Stimulated activated naive CD8-positive, alpha-beta T cell treated with anti-CD3 and anti-CD28 coated beads, Interleukin-15, Interleukin-2, amounts not matched to agents 100 U/mL and 50 U/mL, for 24 hours (primary cell): ENCODE results near the gene CES3.
"Not testable (repeated sequence)": the region's sequence is repeated elsewhere in the genome, so short reads cannot be mapped to it uniquely, and the experiment has no call there.

ENCODE experiments used
- ATAC-seq: fragments of 150-1000 bp; cut with Tn5 transposase; one replicate; pipeline ENCODE4 v1.10.0; 2021
- DNase-seq: peaks from one replicate; pipeline ENCODE4 v3.0.0; 2021

The CES3 gene

GRCh38 chr16:66926171-66926947 lies 34.7 kb upstream of the CES3 start:
- no peak for DNase-seq

GRCh38 chr16:66926961-66927436 lies 34.1 kb upstream of the CES3 start:
- DNase-seq (no peak), ATAC-seq (no peak)

More at GRCh38 chr16:66926171-66926947, 34.7 kb upstream of the CES3 start:
- no peak for ATAC-seq

DNA sequence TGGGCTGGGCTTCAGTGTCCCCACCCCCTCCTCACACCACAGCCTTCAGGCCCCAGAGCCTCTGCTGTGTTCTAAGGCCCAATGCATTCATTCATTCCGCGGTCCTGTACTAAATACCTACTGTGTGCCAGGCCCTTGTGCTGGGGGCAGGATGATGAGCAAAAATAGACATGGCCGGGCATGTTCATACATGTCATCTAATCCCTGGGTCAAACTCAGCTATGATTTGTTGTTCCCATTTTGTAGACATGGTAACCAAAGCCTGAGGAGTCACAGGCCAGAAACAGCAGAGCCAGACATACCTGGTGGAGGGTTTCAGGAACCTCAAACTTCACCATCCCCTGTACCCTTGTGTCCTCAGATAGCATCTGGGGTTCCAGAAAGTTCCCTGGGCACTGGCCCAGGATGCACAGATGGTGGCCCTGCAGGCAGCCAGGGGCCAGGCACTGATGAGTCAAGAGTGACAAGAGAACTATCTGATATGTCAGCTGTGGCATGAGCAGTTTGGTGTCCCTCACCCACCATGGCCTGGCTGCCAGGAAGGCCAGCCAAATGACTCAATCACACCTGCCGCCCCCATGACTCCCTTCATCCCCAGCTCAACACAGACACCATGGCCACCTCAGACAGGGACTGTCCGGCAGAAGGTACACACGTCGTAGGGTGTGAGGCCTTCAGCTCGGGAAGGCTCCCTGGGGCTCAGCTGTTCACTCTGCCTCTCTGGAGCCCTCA lies 33.0 kb upstream of the CES3 start:
- ATAC-seq (peak; percentile 29), DNase-seq (peak; percentile 25)

DNA sequence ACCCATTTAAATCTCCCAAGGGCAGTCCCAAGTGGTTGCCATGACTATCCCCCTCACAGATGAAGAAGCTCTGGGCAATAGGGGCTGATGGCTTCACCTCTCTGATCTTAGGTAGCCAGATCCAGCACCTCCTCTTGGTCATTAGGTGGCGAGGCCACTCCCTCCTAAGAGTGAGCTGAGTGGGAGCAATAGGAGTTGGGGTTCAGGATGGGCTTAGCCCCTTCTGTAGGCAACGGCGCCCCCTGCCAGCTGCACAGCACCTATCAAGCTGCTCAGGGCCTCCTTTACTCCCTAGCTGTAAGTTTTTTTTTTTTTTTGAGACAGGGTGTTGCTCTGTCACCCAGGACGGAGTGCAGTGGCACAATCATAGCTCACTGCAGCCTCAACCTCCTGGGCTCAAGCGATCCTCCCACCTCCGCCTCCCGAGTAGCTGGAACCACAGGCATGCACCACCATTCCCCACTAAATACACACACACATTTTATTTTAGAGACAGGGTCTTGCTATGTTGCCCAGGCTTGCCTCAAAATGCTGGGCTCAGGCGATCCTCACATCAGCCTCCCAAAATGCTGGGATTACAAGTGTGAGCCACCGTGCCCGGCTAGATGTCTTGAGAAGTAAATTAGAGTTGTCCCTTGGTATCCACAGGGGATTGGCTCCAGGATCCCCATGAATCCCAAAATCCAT lies 32.2 kb upstream of the CES3 start:
- DNase-seq (peak; percentile 72), ATAC-seq (peak; percentile 42)

DNA sequence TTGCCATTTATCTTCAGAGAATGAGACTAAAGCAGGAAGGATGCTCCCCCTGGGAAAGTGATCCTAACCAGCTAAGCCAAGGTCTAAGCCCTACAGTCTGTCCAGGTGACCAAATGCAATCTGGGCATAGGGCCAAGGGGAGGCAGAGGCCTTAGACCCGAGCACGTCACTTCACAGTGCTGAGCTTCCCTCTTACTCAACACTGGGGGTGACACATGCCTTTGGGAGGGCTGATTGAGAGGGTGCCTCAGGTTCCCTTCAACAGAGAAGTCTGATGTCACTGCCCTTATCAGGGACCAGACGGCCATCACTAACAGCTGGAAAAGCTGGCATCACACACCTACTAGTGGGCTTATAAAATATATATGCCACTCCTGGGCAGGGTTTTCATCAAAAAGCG lies 30.9 kb upstream of the CES3 start:
- DNase-seq (no peak), ATAC-seq (no peak)

DNA sequence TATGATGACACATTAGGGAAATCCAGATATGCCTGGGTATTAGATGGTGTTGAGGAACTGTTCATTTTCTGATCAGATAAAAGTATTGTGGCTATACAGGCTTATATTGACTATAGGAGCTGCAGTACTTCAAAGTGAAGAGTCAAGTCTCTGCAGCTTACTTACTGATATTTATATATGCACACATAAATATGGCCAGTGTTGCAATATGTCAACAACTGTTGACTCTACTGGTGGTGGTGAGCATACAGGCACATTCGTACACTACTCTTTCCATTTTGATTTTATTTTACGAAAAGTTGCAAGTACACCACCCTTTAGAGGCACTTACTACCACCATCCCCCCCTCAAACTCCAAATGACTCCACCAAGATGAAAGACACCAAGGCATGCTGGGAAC lies 29.4 kb upstream of the CES3 start:
- ATAC-seq (no peak), DNase-seq (no peak)

DNA sequence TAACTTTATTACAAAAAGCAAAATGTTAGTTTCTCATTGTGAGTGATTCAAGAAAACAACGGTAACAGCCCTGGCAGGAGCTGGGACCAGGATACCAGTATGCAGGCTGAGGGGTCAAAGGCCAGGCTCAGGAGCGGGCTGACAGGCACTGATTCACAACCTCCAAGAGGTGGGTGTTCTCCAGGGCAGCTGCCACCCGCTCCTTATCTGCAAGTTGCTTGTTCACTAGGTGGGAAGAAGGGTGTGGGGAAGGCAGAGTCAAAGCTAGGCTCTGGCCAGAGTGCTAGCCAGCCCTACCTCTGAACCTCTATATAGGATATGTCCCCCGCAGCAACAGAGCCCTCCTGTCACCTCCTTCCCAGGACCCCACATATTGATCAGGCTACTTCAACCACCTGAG lies 29.0 kb upstream of the CES3 start:
- DNase-seq (no peak), ATAC-seq (no peak)

DNA sequence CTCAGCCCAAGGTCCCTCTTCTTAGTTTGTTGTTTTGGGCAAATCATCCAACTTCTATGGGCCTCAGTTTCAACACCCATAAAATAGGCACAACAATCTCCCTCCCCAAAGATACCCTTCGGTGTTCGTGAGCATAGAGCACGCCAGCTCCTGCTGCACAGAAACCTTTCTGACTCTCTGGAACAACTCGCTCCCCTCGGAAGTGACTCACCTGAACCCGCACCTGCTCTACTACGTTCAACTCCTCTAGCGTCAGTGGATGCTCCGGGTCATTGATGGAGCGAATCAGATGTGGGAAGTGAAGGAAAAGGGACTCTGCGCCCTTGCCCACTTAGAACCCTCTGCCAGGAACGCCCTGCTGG lies 27.3 kb upstream of the CES3 start:
- ATAC-seq = peak; percentile 70
- DNase-seq = no peak

GRCh38 chr16:66934138-66934838 lies 26.8 kb upstream of the CES3 start, which contains the start of gene CIAO2B:
Gene CIAO2B, minus strand, starts transcription at chr16:66934402. Its CDS starts 38 bp downstream, at chr16:66934364.
- peak; percentile 94 for DNase-seq
- ATAC-seq = peak; percentile 79

GRCh38 chr16:66934839-66935313 lies 26.2 kb upstream of the CES3 start:
- ATAC-seq = not testable (repeated sequence)

GRCh38 chr16:66935314-66936011 lies 25.6 kb upstream of the CES3 start, which contains the start of gene CES2:
Gene CES2, plus strand, starts transcription at chr16:66935516. Its CDS starts 120 bp downstream, at chr16:66935636.
- ATAC-seq = no peak
- DNase-seq = no peak

More at GRCh38 chr16:66934839-66935313, 26.2 kb upstream of the CES3 start:
- DNase-seq = not testable (repeated sequence)

DNA sequence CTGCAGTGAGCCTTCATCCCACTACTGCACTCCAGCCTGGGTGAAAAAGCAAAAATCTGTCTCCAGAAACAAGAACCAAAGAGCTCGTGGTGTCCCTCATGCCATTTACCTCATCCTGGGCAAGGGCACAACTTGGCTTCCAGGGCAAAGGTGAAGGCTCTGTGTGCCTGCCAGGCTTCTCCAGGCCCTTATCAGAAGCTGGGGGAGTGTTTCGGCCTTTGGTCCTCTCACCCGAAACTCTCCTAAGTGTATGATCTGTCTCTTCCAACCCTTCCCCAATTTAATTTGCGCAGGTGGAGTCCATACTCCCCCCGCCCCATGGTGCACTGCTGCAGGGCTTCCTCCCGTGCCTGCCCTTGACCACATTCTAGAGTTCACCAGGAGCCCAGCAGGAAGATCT lies 24.6 kb upstream of the CES3 start:
- ATAC-seq (no peak), DNase-seq (no peak)

DNA sequence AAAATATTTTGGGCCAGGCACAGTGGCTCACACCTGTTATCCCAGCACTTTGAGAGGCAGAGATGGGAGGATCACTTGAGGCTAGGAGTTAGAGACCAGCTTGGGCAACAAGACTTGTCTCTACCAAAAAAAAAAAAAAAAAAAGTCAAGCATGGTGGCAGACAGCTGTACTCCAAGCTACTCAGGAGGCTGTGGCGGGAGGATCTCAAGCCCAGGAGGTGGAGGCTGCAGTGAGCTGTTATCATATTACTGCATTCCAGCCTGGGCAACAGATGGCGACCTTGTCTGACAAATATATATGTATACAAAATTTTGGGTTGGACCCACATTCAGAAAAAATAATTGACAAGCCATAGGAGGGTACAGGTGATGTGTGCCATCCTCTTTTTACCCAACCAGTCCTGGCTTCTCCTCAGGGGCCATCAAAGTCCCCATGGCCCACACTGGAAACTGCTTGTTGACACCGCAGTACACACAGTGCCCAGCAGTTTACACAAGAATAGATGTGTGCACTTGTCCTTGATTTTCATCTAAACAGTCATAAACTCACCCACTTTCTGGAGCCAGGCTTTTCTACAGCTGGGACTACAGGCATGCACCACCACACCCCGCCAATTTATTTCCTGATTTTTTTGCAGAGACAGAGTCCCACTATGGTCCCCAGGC lies 24.0 kb upstream of the CES3 start:
- ATAC-seq (no peak), DNase-seq (no peak)

DNA sequence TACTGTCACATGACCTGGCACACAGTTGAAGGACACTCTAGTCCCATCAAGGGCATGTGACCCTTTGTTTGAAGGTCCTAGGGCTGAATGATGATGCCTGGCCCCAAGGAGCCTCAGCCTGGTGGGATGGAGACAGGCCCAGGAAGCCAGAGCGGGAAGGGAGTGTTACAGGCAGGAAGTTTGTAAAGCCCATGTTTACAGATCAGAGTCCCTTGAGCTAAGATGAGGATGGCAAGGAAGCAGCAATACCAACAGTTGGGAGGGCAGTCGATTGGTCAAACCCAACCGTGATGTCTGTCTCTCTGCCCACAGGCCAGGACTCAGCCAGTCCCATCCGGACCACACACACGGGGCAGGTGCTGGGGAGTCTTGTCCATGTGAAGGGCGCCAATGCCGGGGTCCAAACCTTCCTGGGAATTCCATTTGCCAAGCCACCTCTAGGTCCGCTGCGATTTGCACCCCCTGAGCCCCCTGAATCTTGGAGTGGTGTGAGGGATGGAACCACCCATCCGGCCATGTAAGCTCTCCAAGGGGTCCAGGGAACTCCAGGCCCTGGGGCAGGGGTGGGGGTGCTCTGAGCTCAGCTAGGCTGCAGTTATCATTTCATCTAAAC lies 23.2 kb upstream of the CES3 start:
- ATAC-seq (no peak), DNase-seq (no peak)

GRCh38 chr16:66939366-66939765 lies 21.7 kb upstream of the CES3 start:
- DNase-seq (no peak), ATAC-seq (no peak)

DNA sequence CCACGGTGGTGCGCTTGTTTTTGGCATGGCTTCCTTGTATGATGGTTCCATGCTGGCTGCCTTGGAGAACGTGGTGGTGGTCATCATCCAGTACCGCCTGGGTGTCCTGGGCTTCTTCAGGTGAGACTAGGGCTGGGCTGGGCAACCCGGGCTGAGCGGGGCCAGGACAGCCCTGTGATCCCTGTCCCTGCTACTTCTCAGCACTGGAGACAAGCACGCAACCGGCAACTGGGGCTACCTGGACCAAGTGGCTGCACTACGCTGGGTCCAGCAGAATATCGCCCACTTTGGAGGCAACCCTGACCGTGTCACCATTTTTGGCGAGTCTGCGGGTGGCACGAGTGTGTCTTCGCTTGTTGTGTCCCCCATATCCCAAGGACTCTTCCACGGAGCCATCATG lies 20.8 kb upstream of the CES3 start:
- DNase-seq = no peak
- ATAC-seq = no peak

DNA sequence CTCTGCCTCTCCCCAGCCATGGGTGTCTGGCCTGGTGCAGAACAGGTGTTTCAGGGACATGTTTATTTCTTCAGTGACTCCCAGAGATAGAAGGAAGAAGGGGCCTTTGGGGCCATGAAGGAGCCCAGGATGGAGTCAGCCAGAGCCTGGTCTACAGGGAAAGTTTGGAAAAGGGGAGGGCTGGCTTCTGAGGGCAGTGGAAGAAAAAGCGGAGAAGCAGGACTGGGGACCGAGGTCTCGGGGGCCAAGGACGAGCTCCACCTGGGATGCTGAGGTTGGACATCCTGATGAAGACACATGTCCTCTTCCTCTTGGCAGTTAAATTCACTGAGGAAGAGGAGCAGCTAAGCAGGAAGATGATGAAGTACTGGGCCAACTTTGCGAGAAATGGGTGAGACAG lies 18.1 kb upstream of the CES3 start:
- ATAC-seq = no peak
- no peak for DNase-seq

DNA sequence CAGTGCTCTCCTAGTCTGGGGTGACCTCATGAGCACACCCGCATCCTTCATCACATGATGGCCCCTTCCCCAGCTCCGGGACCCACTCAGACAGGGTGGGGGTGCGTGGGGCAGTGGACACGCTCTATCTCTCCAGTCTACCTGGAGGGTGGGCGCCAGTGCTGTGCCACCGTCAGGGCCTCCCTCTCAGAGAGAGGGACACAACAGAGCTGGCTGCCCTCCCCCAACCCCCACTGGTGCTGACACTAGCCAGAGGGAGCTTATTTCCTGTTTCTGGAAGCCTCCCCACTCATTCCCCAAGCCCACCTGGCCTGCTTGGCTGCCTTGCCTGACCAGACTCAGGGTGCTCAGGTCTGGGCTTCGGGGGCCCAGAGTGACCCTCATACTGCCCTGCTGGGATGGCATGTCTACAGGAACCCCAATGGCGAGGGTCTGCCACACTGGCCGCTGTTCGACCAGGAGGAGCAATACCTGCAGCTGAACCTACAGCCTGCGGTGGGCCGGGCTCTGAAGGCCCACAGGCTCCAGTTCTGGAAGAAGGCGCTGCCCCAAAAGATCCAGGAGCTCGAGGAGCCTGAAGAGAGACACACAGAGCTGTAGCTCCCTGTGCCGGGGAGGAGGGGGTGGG lies 17.5 kb upstream of the CES3 start:
- no peak for DNase-seq
- ATAC-seq = no peak

DNA sequence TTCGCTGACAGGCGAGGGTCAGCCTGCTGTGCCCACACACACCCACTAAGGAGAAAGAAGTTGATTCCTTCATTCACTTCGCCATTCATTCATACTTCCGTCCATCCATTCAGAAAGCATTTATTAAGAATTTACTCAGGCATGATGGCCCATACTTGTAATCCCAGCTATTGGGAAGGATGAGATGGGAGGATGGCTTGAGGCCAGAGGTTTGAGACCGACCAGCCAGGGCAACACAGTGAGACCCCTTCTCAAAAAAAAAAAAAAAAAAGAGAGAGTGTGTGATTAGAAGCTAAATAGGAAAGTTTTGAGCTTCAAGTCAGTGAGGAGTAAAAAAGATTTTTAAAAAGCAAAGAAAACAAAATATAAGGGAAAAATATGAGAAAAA lies 17.0 kb upstream of the CES3 start:
- ATAC-seq = no peak

DNA sequence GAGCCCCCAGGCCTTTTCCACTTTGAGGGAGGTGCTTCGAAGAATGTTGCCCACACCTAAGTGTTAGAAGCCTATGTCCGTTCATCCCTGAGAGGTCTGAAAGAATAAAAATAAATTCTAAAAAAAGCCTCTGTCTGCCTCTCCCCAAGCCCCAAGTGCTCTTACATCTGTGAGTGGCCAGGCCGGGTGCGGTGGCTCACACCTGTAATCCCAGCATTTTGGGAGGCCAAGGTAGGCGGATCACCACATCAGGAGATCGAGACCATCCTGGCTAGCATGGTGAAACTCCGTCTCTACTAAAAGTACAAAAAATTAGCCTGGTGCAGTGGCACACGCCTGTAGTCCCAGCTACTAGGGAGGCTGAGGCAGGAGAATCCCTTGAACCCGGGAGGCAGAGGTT lies 16.1 kb upstream of the CES3 start:
- not testable (repeated sequence) for ATAC-seq, DNase-seq

More for the DNA sequence above, 17.0 kb upstream of the CES3 start:
- DNase-seq = no peak
